H9 (cell line): ENCODE results near the gene PLS3. TPM values are rescaled to one million over a fixed set of nuclear protein-coding genes. Genes with fewer than 3 reads are reported as not detected.
A peak's percentile ranks its signal among the peaks of the same experiment; 100 is the strongest.

Experiments
- DNase-seq: peaks from one replicate; pipeline ENCODE4 v3.0.0-alpha.2; 2017
- H2AFZ ChIP-seq: one replicate; pipeline ENCODE4 v1.6.1; 2013; ENCODE audit warnings: mild to moderate bottlenecking, low read length, control low read depth, moderate library complexity
- H2AK5ac ChIP-seq: 2 replicates; pipeline ENCODE4 v1.6.1; 2013; ENCODE audit warnings: low read length, control low read depth, mixed read lengths; ENCODE audit not compliant: insufficient read length
- H2BK120ac ChIP-seq: one replicate; pipeline ENCODE4 v1.6.1; 2013; ENCODE audit warnings: low read depth, mild to moderate bottlenecking, low read length, control low read depth, inconsistent platforms; ENCODE audit not compliant: poor library complexity, severe bottlenecking
- H2BK12ac ChIP-seq: 2 replicates; pipeline ENCODE4 v1.6.1; 2013; ENCODE audit warnings: low read length, control low read depth, mixed read lengths, low read depth; ENCODE audit not compliant: insufficient read length
- H2BK15ac ChIP-seq: 2 replicates; pipeline ENCODE4 v1.6.1; 2013; ENCODE audit warnings: low read depth, low read length, control low read depth
- H2BK20ac ChIP-seq: one replicate; pipeline ENCODE4 v1.6.1; 2013; ENCODE audit warnings: low read depth, mild to moderate bottlenecking, low read length, control low read depth, inconsistent platforms; ENCODE audit not compliant: poor library complexity, severe bottlenecking
- H2BK5ac ChIP-seq: 2 replicates; pipeline ENCODE4 v1.6.1; 2013; ENCODE audit warnings: low read length, control low read depth, mixed read lengths; ENCODE audit not compliant: insufficient read length
- H3K14ac ChIP-seq: 2 replicates; pipeline ENCODE4 v1.6.1; 2013; ENCODE audit warnings: low read length, control low read depth; ENCODE audit not compliant: insufficient read depth
- H3K18ac ChIP-seq: 2 replicates; pipeline ENCODE4 v1.6.1; 2013; ENCODE audit warnings: low read depth, mild to moderate bottlenecking, mixed read lengths, low read length, control low read depth; ENCODE audit not compliant: insufficient read length
- H3K23ac ChIP-seq: 2 replicates; pipeline ENCODE4 v1.6.1; 2013; ENCODE audit warnings: low read length, control low read depth, mixed read lengths, low read depth; ENCODE audit not compliant: insufficient read length
- H3K23me2 ChIP-seq: 2 replicates; pipeline ENCODE4 v1.6.1; 2013; ENCODE audit warnings: low read depth, mild to moderate bottlenecking, mixed read lengths, low read length, control low read depth; ENCODE audit not compliant: insufficient read length, poor library complexity, severe bottlenecking
- H3K27ac ChIP-seq: 2 replicates; pipeline ENCODE4 v1.5.1; 2013; ENCODE audit warnings: low read length, control low read depth, mixed read lengths, low read depth; ENCODE audit not compliant: insufficient read length
- H3K27me3 ChIP-seq: 2 replicates; pipeline ENCODE4 v1.6.1; 2013; ENCODE audit warnings: low read length, control low read depth, inconsistent platforms; ENCODE audit not compliant: insufficient read depth
- H3K4ac ChIP-seq: 2 replicates; pipeline ENCODE4 v1.6.1; 2013; ENCODE audit warnings: low read depth, mild to moderate bottlenecking, control low read depth, inconsistent platforms, low read length, moderate library complexity
- H3K4me1 ChIP-seq: 2 replicates; pipeline ENCODE4 v1.6.1; 2013; ENCODE audit warnings: low read length, control low read depth, inconsistent platforms; ENCODE audit not compliant: insufficient read depth
- H3K4me2 ChIP-seq: 2 replicates; pipeline ENCODE4 v1.6.1; 2013; ENCODE audit warnings: low read length, control low read depth, mixed read lengths; ENCODE audit not compliant: insufficient read length, insufficient read depth
- H3K56ac ChIP-seq: 2 replicates; pipeline ENCODE4 v1.6.1; 2013; ENCODE audit warnings: low read depth, mild to moderate bottlenecking, mixed read lengths, low read length, control low read depth; ENCODE audit not compliant: insufficient read length
- H3K79me1 ChIP-seq: 2 replicates; pipeline ENCODE4 v1.6.1; 2013; ENCODE audit warnings: low read depth, mild to moderate bottlenecking, moderate library complexity, low read length, control low read depth, inconsistent platforms; ENCODE audit not compliant: insufficient read depth, poor library complexity, severe bottlenecking
- H3K79me2 ChIP-seq: 2 replicates; pipeline ENCODE4 v1.6.1; 2013; ENCODE audit warnings: low read length, control low read depth, inconsistent platforms; ENCODE audit not compliant: insufficient read depth
- H3K9ac ChIP-seq: 2 replicates; pipeline ENCODE4 v1.6.1; 2013; ENCODE audit warnings: low read length, control low read depth, mixed read lengths; ENCODE audit not compliant: insufficient read length; ENCODE audit errors: extremely low read depth
- H3K9me3 ChIP-seq: one replicate; pipeline ENCODE4 v1.6.1; 2013; ENCODE audit warnings: low read depth, low read length, inconsistent platforms; ENCODE audit not compliant: control insufficient read depth
- H3T11ph ChIP-seq: one replicate; pipeline ENCODE4 v1.6.1; 2013; ENCODE audit warnings: mild to moderate bottlenecking, low read length, control low read depth, inconsistent platforms
- H4K20me1 ChIP-seq: one replicate; pipeline ENCODE4 v1.6.1; 2013; ENCODE audit not compliant: control insufficient read depth, insufficient read length, insufficient read depth
- H4K5ac ChIP-seq: 2 replicates; pipeline ENCODE4 v1.6.1; 2013; ENCODE audit warnings: low read depth, mild to moderate bottlenecking, mixed read lengths, low read length, control low read depth; ENCODE audit not compliant: insufficient read length
- H4K8ac ChIP-seq: replicated peaks from 2 replicates; pipeline ENCODE4 v1.6.1; 2013; ENCODE audit warnings: low read length, control low read depth, mixed read lengths, low read depth; ENCODE audit not compliant: insufficient read length
- H4K91ac ChIP-seq: 2 replicates; pipeline ENCODE4 v1.6.1; 2013; ENCODE audit warnings: low read depth, mild to moderate bottlenecking, moderate library complexity, mixed read lengths, low read length, control low read depth; ENCODE audit not compliant: insufficient read length
- H3K27ac Mint-ChIP-seq, 3 experiments: 2 replicates in 2 of 3; 3 replicates in 1 of 3; pipeline ENCODE4 v1.8.0; 2020 to 2021; ENCODE audit warnings: mixed read lengths in 3 of 3, mild to moderate bottlenecking in 1 of 3, moderate library complexity in 1 of 3
- H3K27me3 Mint-ChIP-seq: 2 replicates; pipeline ENCODE4 v1.8.0; 2021; ENCODE audit warnings: low read depth, mild to moderate bottlenecking, moderate library complexity, mixed read lengths
- H3K36me3 Mint-ChIP-seq, 3 experiments: 2 replicates in 2 of 3; 3 replicates in 1 of 3; pipeline ENCODE4 v1.8.0; 2020 to 2021; ENCODE audit warnings: low read depth in 3 of 3, mixed read lengths in 3 of 3; ENCODE audit not compliant: insufficient read depth in 1 of 3
- H3K4me1 Mint-ChIP-seq, 2 experiments: 2 replicates each; pipeline ENCODE4 v1.8.0; 2020; ENCODE audit warnings: mixed read lengths in 2 of 2
- H3K4me3 Mint-ChIP-seq, 2 experiments: 2 replicates in 1 of 2; 3 replicates in 1 of 2; pipeline ENCODE4 v1.8.0; 2020 to 2021; ENCODE audit warnings: mild to moderate bottlenecking in 2 of 2, mixed read lengths in 2 of 2, moderate library complexity in 1 of 2
- H3K9me3 Mint-ChIP-seq, 2 experiments: 2 replicates in 1 of 2; 3 replicates in 1 of 2; pipeline ENCODE4 v1.8.0; 2020; ENCODE audit warnings: mild to moderate bottlenecking in 2 of 2, mixed read lengths in 2 of 2, moderate library complexity in 1 of 2
- CTCF ChIP-seq: fragments of 200-600 bp; sonication (generic); conservative IDR thresholded peaks from 3 replicates; pipeline ENCODE4 v1.8.0; 2021; ENCODE audit warnings: antibody characterized with exemption, mild to moderate bottlenecking
- WGBS: extraction: QIAGEN DNeasy Blood & Tissue Kit; methylation state at CpG from one replicate; pipeline ENCODE4 v1.1.7; 2013; ENCODE audit warnings: missing lambda C conversion rate, low lambda C conversion rate, mixed read lengths; ENCODE audit not compliant: insufficient read length; ENCODE audit errors: extremely low coverage; 5-methylcytosine and 5-hydroxymethylcytosine counted together
- total RNA-seq: library from RNA; stranded (reverse); gene quantifications from 2 replicates; pipeline ENCODE4 v1.2.1, GENCODE V29; 2021

PLS3 gene
- total RNA-seq, 1 experiment from 2014 or later, result 315 TPM

- Histone ChIP-seq H2AK5ac (no peak overlapping the region), H4K5ac (no peak overlapping the region), H3K4me2 (peak overlapping the region; percentile 34), H3K27ac (peak overlapping the region; percentile 76), H2BK5ac (no peak overlapping the region), H4K91ac (no peak overlapping the region), H3K23me2 (no peaks in the 10 kb centered on the region), H3K27me3 (no peaks in the 10 kb centered on the region), H3K4me1 (peaks cover 4% of the 10 kb centered on the region; the same call in 1 of the 2 replicates), H4K8ac (no peak overlapping the region), H3K56ac (no peak overlapping the region), H4K20me1 (no peaks in the 10 kb centered on the region), H3K9me3 (no peaks in the 10 kb centered on the region), H3K23ac (no peak overlapping the region), H3K79me1 (no peaks in the 10 kb centered on the region), H2BK15ac (no peak overlapping the region), H3K79me2 (no peaks in the 10 kb centered on the region), H3K4ac (no peak overlapping the region), H3T11ph (no peak overlapping the region), H3K14ac (no peak overlapping the region), H2BK120ac (no peak overlapping the region), H2AFZ (no peak overlapping the region), H2BK12ac (no peak overlapping the region), H3K18ac (no peak overlapping the region), H3K9ac (no peak overlapping the region), H2BK20ac (no peak overlapping the region)
- Mint-ChIP-seq H3K9me3 (no peaks in the 10 kb centered on the region; a peak in 3 of 5 replicates), H3K4me1 (peaks cover 24 to 38% of the 10 kb centered on the region in 2 experiments), H3K27me3 (peaks cover 2% of the 10 kb centered on the region; the same call in 1 of the 2 replicates), H3K36me3 (peaks cover 0 to 3% (median 0%) of the 10 kb centered on the region in 3 experiments; a peak in 3 of 7 replicates), H3K27ac (peak overlapping the region; percentile 74 to 92 (median 80); a peak in 5 of 7 replicates), H3K4me3 (peak overlapping the region in 1 of 2 experiments; percentile 27; a peak in 1 of 5 replicates)
- DNase-seq, result no peak
- peak; percentile 71 for TF ChIP-seq CTCF
- no CpG with 5 or more reads among the region's 7 CpGs for WGBS
Observed at GRCh38 chrX:115679460-115679859, 118.5 kb downstream of the PLS3 start.
